Activated naive CD4-positive, alpha-beta T cell treated with Interleukin-2 at 50 U/mL for 16 hours (primary cell): Measurements from ENCODE around the gene ARHGAP33.
"Not testable (repeated sequence)": the region's sequence is repeated elsewhere in the genome, so short reads cannot be mapped to it uniquely, and the experiment has no call there.

ENCODE experiments used
- DNase-seq: peaks from one replicate; pipeline ENCODE4 v3.0.0-alpha.2; 2020

Gene ARHGAP33

GRCh38 chr19:35795564-35795963 lies 20.2 kb downstream of the ARHGAP33 start:
- not testable (repeated sequence) for DNase-seq

GRCh38 chr19:35796645-35797542 lies 21.5 kb downstream of the ARHGAP33 start:
- no peak for DNase-seq

DNA sequence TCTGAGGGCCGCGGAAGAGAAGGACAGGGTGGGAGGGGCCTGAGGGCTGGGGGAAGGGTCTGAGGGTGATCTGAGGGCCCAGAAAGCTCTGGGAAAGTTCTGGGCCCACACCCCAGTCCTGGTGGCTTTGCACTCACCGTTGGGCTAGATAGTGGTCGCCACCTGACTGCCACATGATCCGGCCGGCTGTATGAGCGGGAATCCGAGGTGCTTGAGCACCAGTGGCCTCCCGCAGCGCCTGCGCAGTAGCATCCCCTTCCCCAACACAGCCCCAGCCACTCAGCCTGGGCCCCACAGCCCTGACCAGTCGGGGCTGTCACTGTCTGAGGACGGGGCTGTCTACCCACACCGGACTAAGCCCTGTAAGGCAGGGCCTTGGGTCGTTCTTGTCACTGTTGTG lies 22.3 kb downstream of the ARHGAP33 start:
- no peak for DNase-seq

DNA sequence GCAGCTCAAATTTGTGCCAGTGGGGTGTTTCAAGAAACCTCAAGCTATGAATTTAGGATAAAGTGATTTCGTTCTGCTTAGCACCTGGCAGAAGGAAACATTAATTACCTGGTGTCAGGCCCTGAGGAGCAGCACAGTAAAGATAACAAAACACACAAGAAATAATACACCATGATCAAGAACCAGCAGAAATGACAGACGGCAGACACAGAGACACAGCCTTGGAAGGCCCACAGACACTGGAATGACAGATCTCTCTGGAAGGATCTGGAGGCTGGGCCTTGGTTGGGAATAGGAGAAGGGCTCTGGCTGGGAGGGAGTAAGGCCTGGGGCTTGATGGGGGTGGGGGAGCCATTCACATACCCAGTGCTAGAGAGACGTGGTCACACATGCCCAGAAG lies 26.5 kb downstream of the ARHGAP33 start:
- DNase-seq: no peak

- no peak for DNase-seq
Observed at GRCh38 chr19:35805526-35806102, 30.2 kb downstream of the ARHGAP33 start.

DNA sequence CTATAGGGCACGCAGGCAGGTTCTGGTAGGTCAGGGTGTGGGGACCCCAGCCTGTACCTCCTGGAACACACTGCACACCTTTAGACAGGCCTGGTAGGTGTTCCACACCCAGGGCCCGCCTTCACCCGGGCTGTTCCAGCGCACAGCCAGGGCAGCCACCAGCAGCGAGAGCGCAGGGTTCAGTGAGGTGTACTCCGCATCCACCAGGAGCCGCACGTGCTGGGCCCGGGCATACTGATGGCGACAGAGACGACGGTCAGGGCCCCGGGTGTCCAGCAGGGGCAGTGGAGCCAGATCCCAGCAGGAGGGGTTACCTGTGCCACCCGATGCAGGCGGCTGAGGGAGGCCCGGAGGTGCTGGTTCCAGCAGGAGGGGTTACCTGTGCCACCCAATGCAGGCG lies 31.2 kb downstream of the ARHGAP33 start:
- no peak for DNase-seq

DNA sequence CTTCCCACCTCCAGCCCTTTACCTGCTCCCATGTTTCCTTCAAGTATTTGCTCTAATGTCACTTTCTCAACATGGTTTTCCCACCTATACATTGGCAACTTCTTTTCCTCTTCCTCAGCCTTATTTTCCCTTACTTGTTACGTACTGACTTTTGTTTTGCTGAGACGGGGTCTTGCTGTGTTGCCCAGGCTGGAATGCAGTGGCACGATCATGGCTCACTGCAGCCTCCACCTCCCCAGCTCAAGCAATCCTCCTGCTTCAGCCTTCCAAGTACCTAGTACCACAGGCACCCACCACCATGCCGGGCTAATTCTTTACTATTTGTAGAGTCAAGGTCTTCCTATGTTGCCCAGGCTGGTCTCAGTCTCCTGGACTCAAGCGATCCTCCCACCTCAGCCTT lies 32.3 kb downstream of the ARHGAP33 start:
- DNase-seq: no peak

DNA sequence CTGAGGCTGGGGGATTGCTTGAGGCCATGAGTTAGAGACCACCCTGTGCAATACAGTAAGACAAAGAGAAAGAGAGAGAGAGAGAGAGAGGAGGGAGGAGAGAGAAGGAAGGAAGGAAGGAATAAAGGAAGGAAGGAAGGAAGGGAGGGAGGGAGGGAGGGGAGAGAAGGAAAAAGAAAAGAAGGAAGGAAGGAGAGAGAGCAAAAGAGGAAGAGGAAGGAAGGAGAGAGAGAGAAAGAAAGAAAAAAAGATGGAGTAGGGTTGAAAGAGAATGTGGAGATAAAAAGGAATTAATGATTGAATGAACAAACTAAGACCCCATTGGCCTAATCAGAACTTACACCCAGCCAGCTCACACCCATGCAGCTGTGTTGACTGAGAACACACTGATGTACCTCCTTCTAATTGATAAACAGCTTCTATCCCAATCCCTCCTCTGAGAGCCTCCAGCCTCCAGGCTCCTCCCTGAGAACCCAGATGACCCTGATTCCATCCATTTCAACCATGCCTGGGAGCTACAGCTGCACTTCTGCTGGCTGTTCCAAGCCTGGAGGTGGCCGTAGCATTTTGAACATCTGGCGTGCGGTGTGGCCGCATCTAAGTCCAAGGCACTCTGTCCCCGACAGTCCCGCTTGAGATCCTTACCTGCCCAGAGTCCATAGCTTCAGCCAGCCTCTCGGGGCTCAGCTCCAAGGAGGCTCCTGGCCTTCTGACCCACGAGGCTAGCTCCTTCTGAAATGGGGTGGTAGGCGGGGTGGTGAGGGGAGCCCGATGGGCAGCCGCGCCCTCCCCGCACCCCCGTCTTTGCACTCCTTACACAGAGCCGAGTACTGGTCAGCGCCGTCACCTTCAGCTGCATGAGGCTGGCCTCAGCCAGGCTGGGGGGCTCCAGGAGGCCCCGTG lies 36.2 kb downstream of the ARHGAP33 start:
- DNase-seq: no peak

DNA sequence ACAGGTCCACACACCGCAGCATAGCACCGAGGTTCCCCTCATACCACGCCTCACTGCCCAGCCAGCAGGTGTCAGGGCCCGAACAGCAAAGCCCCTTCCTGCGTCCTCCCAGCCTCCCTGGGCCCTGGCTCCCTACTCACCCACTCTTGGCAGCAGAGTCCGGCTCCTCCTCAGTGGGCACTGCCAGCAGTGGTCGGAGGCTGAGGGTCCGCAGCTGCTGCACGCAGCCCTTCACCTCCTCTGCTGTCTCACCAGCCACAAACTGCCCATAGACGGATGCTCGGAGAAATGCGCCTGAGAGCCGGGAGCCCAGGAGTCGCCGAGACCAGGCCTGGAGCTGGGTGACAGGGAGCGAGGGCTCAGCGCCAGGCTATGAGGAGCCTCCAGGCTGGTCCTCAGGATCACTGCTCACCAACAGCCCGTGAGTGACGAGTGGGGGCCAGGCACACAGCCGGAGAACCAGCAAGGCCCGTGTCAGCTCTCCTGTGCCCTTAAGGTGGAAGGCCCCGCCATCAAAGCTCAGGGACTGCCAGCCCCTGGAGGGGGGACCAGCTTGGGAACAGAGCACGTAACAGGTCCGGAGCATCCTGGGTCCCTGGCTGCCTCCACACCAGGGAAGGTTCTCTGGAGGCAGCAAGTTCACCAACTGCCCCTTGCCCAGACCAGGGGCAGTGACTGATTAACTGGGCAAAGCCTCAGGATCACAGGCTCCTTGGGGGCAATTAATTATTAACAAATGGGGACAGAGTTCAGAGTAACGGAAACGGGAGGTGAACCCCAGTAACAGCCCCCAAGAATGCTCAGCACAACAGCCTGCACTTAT lies 37.1 kb downstream of the ARHGAP33 start, which contains the start of gene PRODH2:
Gene PRODH2, minus strand, starts transcription at position 626 of the 823 bp plus-strand sequence. Its CDS starts 40 bp downstream, at position 586.
- no peak for DNase-seq

DNA sequence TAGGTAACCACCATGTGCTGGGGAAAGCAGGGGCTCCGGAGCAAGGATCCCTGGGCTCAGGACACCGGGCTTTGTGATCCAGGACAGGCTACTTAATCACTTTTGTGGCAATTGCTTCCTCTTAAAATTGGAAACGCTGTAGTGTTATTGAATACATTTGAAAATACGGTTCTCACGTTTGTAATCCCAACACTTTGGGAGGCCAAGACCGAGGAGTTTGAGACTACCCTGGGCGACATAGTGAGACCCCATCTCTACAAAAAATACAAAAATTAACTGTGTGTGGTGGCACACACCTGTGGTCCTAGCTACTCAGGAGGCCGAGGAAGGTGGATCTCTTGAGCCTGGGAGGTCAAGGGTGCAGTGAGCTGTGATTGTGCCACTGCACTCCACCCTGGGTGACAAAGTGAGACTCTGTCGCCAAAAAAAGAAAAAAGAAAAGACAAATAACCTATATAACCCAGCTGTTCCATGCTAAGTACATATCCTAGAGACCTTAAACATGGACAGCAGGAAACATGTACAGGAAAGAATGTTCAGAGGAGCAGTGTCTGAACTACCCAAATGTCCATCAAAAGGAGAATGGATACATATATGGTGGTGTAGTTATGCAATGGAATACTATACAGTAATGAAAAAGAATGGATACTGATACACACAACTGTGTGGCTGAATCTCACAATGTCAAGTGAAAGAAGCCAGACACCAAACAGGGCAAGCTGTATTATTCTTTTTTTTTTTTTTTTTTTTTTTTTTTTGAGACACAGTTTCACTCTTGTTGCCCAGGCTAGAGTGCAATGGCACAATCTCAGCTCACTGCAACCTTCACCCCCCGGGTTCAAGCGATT lies 37.9 kb downstream of the ARHGAP33 start:
- no peak for DNase-seq

- no peak for DNase-seq
Observed at GRCh38 chr19:35816262-35816661, 40.9 kb downstream of the ARHGAP33 start.

- no peak for DNase-seq
Observed at GRCh38 chr19:35816846-35817245, 41.5 kb downstream of the ARHGAP33 start.

- no peak for DNase-seq
Observed at GRCh38 chr19:35818445-35818844, 43.1 kb downstream of the ARHGAP33 start.

DNA sequence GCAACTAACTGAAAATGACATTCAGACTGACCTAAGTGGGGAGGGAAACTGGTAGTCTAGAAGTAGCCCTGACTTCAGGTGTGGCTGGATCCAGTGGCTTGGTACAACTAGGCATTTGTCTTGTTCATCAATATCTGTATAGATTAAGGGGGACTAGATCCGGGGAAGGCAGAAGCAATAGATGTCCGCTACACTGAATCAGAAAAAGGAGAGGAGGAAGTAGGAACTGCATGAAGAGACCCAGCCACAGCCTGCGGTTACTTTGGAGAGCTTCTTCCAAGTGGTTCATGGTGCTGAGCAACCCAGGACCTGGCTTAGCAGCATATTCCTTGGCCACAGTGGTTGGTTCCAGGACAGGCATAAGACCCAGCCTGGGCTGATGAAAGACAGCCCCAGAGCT lies 47.2 kb downstream of the ARHGAP33 start:
- no peak for DNase-seq

GRCh38 chr19:35824150-35824549 lies 48.8 kb downstream of the ARHGAP33 start:
- DNase-seq: no peak

DNA sequence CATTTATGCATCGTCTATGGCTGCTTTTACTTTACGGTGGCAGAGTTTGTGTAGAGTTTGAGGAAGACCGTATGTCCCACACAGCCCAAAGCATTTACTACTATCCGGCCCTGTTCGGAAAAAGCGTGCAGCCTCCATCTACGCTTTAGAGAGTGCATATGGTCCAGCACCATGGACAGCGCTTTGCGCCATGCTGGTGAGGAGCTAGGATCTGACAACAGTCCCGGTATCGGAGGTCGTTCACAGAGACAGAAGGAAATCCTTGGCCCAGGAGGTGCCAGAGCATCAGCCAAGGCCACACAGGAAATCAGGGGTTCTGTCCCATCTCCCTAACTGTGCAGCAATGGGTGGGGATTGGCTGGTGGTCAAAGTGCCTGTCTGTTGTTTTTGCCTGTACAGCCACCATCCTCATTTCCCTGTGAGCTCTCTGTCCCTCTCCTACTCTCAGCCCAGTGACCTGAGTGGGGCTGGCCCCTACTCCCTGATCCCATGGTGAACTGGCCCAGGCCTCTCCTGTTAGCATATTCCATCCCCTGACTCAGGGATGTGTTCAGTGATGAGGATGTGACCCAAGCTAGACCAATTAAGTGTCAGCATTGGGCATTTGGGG lies 53.4 kb downstream of the ARHGAP33 start:
- peak; percentile 42 for DNase-seq

DNA sequence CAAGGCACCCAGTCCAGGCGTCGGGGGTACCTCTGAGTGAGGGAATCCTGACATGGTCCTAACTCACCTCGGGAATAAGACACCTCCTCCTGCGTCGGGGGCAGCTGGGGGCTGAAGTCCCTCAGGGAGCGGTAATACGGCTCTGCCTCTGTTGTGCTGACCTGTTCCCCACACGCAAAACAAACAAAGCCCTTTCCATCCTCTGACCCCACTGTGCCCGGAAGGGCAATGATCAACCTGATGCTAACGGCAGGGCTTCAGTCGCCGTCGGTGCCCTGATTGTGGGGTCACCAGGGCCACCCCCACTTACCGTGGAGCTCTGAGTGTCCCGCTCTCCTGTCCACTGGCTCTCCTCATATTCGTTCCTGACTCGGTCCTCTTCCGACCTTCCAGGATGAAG lies 55.6 kb downstream of the ARHGAP33 start:
- no peak for DNase-seq

DNA sequence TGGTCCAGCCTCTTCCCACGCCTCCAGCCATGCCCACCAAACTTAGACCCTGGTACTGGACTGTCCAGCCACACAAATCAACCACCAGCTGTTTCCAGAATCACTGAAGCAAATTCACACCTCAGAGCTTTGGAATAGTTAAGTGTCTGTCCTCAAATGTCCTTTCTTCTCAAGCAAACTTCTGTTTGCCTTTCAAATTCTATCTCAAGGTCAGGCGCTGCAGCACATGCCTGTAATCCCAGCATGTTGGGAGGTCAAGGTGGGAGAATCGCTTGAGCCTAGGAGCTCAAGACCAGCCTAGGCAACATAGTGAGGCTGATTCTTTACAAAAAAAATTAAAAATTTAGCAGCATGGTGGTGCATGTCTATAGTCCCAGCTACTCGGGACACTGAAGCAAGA lies 56.7 kb downstream of the ARHGAP33 start:
- DNase-seq: no peak

- no peak for DNase-seq
Observed at GRCh38 chr19:35833972-35834371, 58.6 kb downstream of the ARHGAP33 start.

- not testable (repeated sequence) for DNase-seq
Observed at GRCh38 chr19:35836096-35836495, 60.7 kb downstream of the ARHGAP33 start.
